Duodenal mucosa (tissue), 2 donors: Measurements from ENCODE around the gene CTDP1.
"Not testable (repeated sequence)": the region's sequence is repeated elsewhere in the genome, so short reads cannot be mapped to it uniquely, and the experiment has no call there.

ENCODE experiments used
- H3K27ac ChIP-seq: one replicate; pipeline ENCODE4 v1.7.0; 2013; ENCODE audit warnings: low read depth, low read length
- H3K27me3 ChIP-seq, 2 donors: one replicate each; pipeline ENCODE4 v1.7.0; 2013; ENCODE audit warnings: low read length in 2 of 2, control low read depth in 1 of 2; ENCODE audit not compliant: insufficient read depth in 2 of 2, control insufficient read depth in 1 of 2
- H3K36me3 ChIP-seq, 2 donors: one replicate each; pipeline ENCODE4 v1.7.0; 2013; ENCODE audit warnings: low read length in 2 of 2, control low read depth in 1 of 2; ENCODE audit not compliant: insufficient read depth in 2 of 2, control insufficient read depth in 1 of 2
- H3K4me1 ChIP-seq, 2 donors: one replicate each; pipeline ENCODE4 v1.7.0; 2013; ENCODE audit warnings: low read length in 2 of 2, control low read depth in 1 of 2; ENCODE audit not compliant: insufficient read depth in 2 of 2, control insufficient read depth in 1 of 2
- H3K4me3 ChIP-seq, 2 donors: one replicate each; pipeline ENCODE4 v1.7.0; 2013; ENCODE audit warnings: low read length in 2 of 2, low read depth in 1 of 2
- H3K9ac ChIP-seq, 2 donors: one replicate each; pipeline ENCODE4 v1.7.0; 2013; ENCODE audit warnings: low read length in 2 of 2, low read depth in 1 of 2
- H3K9me3 ChIP-seq, 2 donors: one replicate each; pipeline ENCODE4 v1.7.0; 2013; ENCODE audit warnings: low read length in 2 of 2, control low read depth in 1 of 2; ENCODE audit not compliant: control insufficient read depth in 1 of 2

Gene CTDP1

GRCh38 chr18:79740047-79740446, 60.4 kb downstream of the CTDP1 start:
- H3K4me3 ChIP-seq, H3K27me3 ChIP-seq, H3K9me3 ChIP-seq, H3K27ac ChIP-seq, H3K9ac ChIP-seq, H3K4me1 ChIP-seq: not testable (repeated sequence)
- peaks cover 38 to 81% of the 10 kb centered on the region in 2 donors for H3K36me3 ChIP-seq

- no peaks in the 10 kb centered on the region for H3K9me3 ChIP-seq
- H3K36me3 ChIP-seq: peaks cover 36 to 74% of the 10 kb centered on the region in 2 donors
- H3K9ac ChIP-seq: no peak overlapping the region
- no peak overlapping the region for H3K4me3 ChIP-seq
- H3K4me1 ChIP-seq: no peaks in the 10 kb centered on the region
- H3K27ac ChIP-seq: no peak overlapping the region
- no peaks in the 10 kb centered on the region for H3K27me3 ChIP-seq
Observed at GRCh38 chr18:79740521-79741361, 61.1 kb downstream of the CTDP1 start.

- Histone ChIP-seq H3K9me3 (no peaks in the 10 kb centered on the region), H3K27ac (no peak overlapping the region), H3K9ac (no peak overlapping the region), H3K4me1 (no peaks in the 10 kb centered on the region), H3K4me3 (no peak overlapping the region), H3K36me3 (peaks cover 31 to 69% of the 10 kb centered on the region in 2 donors), H3K27me3 (no peaks in the 10 kb centered on the region)
Observed at GRCh38 chr18:79741362-79741700, 61.7 kb downstream of the CTDP1 start.

GRCh38 chr18:79742076-79742475, 62.5 kb downstream of the CTDP1 start:
- Histone ChIP-seq H3K9ac (no peak overlapping the region), H3K4me3 (no peak overlapping the region), H3K9me3 (no peaks in the 10 kb centered on the region), H3K27me3 (no peaks in the 10 kb centered on the region), H3K4me1 (no peaks in the 10 kb centered on the region), H3K36me3 (peaks cover 25 to 68% of the 10 kb centered on the region in 2 donors), H3K27ac (no peak overlapping the region)

GRCh38 chr18:79744625-79745024, 65.0 kb downstream of the CTDP1 start:
- Histone ChIP-seq H3K36me3 (peaks cover 15 to 60% of the 10 kb centered on the region in 2 donors), H3K27me3 (no peaks in the 10 kb centered on the region), H3K9ac (no peak overlapping the region), H3K4me3 (no peak overlapping the region), H3K4me1 (no peaks in the 10 kb centered on the region), H3K9me3 (no peaks in the 10 kb centered on the region), H3K27ac (no peak overlapping the region)

GRCh38 chr18:79746730-79747129, 67.1 kb downstream of the CTDP1 start:
- no peaks in the 10 kb centered on the region for H3K27me3 ChIP-seq
- peaks cover 4 to 6% of the 10 kb centered on the region in 2 donors for H3K4me1 ChIP-seq
- H3K36me3 ChIP-seq: peaks cover 3 to 43% of the 10 kb centered on the region in 2 donors
- no peak overlapping the region for H3K27ac ChIP-seq
- no peak overlapping the region for H3K9ac ChIP-seq
- H3K4me3 ChIP-seq: no peak overlapping the region
- H3K9me3 ChIP-seq: no peaks in the 10 kb centered on the region

- no peak overlapping the region for H3K27ac ChIP-seq
- peaks cover 7 to 8% of the 10 kb centered on the region in 2 donors for H3K4me1 ChIP-seq
- no peak overlapping the region for H3K4me3 ChIP-seq
- no peaks in the 10 kb centered on the region for H3K9me3 ChIP-seq
- H3K9ac ChIP-seq: no peak overlapping the region
- peaks cover 3 to 38% of the 10 kb centered on the region in 2 donors for H3K36me3 ChIP-seq
- H3K27me3 ChIP-seq: no peaks in the 10 kb centered on the region
Observed at GRCh38 chr18:79747156-79747845, 67.7 kb downstream of the CTDP1 start.

- Histone ChIP-seq H3K9ac (no peak overlapping the region), H3K36me3 (peaks cover 3 to 32% of the 10 kb centered on the region in 2 donors), H3K4me1 (peaks cover 14% of the 10 kb centered on the region in 2 donors), H3K4me3 (no peak overlapping the region), H3K27me3 (no peaks in the 10 kb centered on the region), H3K27ac (no peak overlapping the region), H3K9me3 (no peaks in the 10 kb centered on the region)
Observed at GRCh38 chr18:79748321-79749180, 68.9 kb downstream of the CTDP1 start.

GRCh38 chr18:79749251-79750191, 69.9 kb downstream of the CTDP1 start:
- H3K36me3 ChIP-seq: peaks cover 2 to 35% of the 10 kb centered on the region in 2 donors
- H3K27me3 ChIP-seq: no peaks in the 10 kb centered on the region
- H3K9ac ChIP-seq: no peak overlapping the region
- no peaks in the 10 kb centered on the region for H3K9me3 ChIP-seq
- H3K4me1 ChIP-seq: peaks cover 17 to 18% of the 10 kb centered on the region in 2 donors
- no peak overlapping the region for H3K4me3 ChIP-seq
- H3K27ac ChIP-seq: no peak overlapping the region
